ENCODE data around the gene C3orf22. TPM values are rescaled to one million over a fixed set of nuclear protein-coding genes. Genes with fewer than 3 reads are reported as not detected.

C3orf22 gene
- total RNA-seq, 1 donor from 2014 or later: not detected

DNA sequence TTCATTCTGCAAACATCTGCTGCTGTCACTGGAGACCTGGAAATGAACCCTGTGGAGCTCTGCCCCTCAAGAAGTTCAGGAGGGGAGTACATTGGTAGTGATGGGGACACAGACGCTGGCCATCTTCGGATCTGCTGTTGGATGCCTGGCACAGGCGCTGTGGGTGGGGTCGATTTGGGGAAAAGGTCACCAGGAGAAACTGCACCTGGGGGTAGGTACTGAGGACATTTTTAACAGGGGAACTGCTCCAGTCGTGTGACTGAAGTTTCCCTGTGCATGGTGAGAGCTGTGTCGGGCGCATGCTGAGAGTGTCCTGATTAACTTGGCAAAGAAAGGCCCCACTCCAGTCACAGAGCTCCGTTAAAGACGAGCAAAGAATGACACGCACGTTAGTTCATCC is 44.6 kb downstream of the C3orf22 start:
- H3K27ac Mint-ChIP-seq (ENCODE audit: unreplicated experiment): no peak overlapping the region
- peaks cover 9% of the 10 kb centered on the region for H3K4me1 Mint-ChIP-seq
- no peaks in the 10 kb centered on the region for H3K36me3 Mint-ChIP-seq (ENCODE audit: low read depth)
- no peaks in the 10 kb centered on the region for H3K27me3 Mint-ChIP-seq (ENCODE audit: low read depth)
- TF ChIP-seq, protein P1, sequence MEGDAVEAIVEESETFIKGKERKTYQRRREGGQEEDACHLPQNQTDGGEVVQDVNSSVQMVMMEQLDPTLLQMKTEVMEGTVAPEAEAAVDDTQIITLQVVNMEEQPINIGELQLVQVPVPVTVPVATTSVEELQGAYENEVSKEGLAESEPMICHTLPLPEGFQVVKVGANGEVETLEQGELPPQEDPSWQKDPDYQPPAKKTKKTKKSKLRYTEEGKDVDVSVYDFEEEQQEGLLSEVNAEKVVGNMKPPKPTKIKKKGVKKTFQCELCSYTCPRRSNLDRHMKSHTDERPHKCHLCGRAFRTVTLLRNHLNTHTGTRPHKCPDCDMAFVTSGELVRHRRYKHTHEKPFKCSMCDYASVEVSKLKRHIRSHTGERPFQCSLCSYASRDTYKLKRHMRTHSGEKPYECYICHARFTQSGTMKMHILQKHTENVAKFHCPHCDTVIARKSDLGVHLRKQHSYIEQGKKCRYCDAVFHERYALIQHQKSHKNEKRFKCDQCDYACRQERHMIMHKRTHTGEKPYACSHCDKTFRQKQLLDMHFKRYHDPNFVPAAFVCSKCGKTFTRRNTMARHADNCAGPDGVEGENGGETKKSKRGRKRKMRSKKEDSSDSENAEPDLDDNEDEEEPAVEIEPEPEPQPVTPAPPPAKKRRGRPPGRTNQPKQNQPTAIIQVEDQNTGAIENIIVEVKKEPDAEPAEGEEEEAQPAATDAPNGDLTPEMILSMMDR (conservative IDR thresholded peaks at IDR 0.05): no peak
- H3K4me3 Mint-ChIP-seq: no peak overlapping the region
- no peaks in the 10 kb centered on the region for H3K9me3 Mint-ChIP-seq
- no peak for DNase-seq (ENCODE audit: low read depth, low spot score)

- DNase-seq (ENCODE audit: low read depth, low spot score): no peak
- H3K27me3 Mint-ChIP-seq (ENCODE audit: low read depth): no peaks in the 10 kb centered on the region
- no peak overlapping the region for H3K27ac Mint-ChIP-seq (ENCODE audit: unreplicated experiment)
- H3K4me1 Mint-ChIP-seq: peaks cover 6% of the 10 kb centered on the region
- H3K4me3 Mint-ChIP-seq: no peak overlapping the region
- no peaks in the 10 kb centered on the region for H3K9me3 Mint-ChIP-seq
- TF ChIP-seq, protein P1 (conservative IDR thresholded peaks at IDR 0.05): no peak
- H3K36me3 Mint-ChIP-seq (ENCODE audit: low read depth): no peaks in the 10 kb centered on the region
Measured at GRCh38 chr3:126512916-126513650, 45.6 kb downstream of the C3orf22 start.

DNA sequence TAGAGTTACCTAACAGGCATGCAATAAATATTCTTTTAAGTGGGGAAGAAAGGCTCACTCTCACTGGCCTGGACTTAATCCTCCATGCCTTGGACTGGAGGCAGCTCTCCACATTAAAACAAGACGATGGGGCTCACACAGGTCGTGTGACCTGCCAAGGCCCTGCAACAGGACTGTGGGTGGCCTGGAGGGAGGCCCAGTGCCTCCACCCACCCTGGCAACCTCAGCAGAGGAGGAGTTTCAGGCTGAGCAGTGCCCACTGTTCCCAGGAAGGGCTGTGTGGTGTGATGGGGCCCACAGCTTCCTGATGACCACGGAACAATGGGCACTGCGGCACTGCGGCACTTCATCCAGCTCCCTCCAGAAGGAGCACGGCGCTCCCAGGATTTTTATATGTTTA is 46.7 kb downstream of the C3orf22 start:
- Mint-ChIP-seq H3K9me3 (no peaks in the 10 kb centered on the region), H3K27me3 (ENCODE audit: low read depth) (peaks cover 2% of the 10 kb centered on the region), H3K27ac (ENCODE audit: unreplicated experiment) (no peak overlapping the region), H3K4me3 (no peak overlapping the region), H3K4me1 (peaks cover 6% of the 10 kb centered on the region), H3K36me3 (ENCODE audit: low read depth) (no peaks in the 10 kb centered on the region)
- no peak for DNase-seq (ENCODE audit: low read depth, low spot score)
- TF ChIP-seq, protein P1 (conservative IDR thresholded peaks at IDR 0.05): no peak

DNA sequence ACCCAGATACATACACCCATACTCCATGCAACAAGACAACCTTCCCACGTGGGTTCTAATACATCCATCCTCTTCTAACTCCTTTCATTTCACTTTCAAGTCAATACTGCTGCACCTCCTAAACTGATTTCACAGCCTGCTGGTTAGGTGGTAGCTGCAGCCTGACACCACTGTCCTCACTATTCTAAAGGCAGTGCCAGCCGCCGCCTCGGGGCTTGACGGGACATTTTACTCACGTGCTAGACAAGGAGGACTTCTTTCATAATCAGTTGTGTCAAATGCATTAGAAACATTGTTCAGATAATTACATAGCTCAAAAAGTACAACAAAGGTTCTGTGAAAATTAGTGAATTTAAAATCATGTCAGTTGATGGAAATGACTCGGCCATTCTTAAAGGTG is 47.4 kb downstream of the C3orf22 start:
- H3K9me3 Mint-ChIP-seq: no peaks in the 10 kb centered on the region
- H3K27me3 Mint-ChIP-seq (ENCODE audit: low read depth): peaks cover 2% of the 10 kb centered on the region
- no peak overlapping the region for H3K27ac Mint-ChIP-seq (ENCODE audit: unreplicated experiment)
- TF ChIP-seq, protein P1 (conservative IDR thresholded peaks at IDR 0.05): no peak
- no peak for DNase-seq (ENCODE audit: low read depth, low spot score)
- H3K36me3 Mint-ChIP-seq (ENCODE audit: low read depth): no peaks in the 10 kb centered on the region
- peaks cover 6% of the 10 kb centered on the region for H3K4me1 Mint-ChIP-seq
- no peak overlapping the region for H3K4me3 Mint-ChIP-seq

GRCh38 chr3:126510308-126510910 is 48.3 kb downstream of the C3orf22 start:
- Mint-ChIP-seq H3K27me3 (ENCODE audit: low read depth) (peaks cover 2% of the 10 kb centered on the region), H3K4me3 (no peak overlapping the region), H3K9me3 (no peaks in the 10 kb centered on the region), H3K36me3 (ENCODE audit: low read depth) (no peaks in the 10 kb centered on the region), H3K4me1 (peaks cover 6% of the 10 kb centered on the region), H3K27ac (ENCODE audit: unreplicated experiment) (no peak overlapping the region)
- TF ChIP-seq, protein P1 (conservative IDR thresholded peaks at IDR 0.05): no peak
- DNase-seq (ENCODE audit: low read depth, low spot score): no peak
